CD4-positive, alpha-beta T cell treated with Interleukin-15 for 4 hours (primary cell): ENCODE results near the gene NOP58.
A peak's percentile ranks its signal among the peaks of the same experiment; 100 is the strongest.
"Not testable (repeated sequence)": the region's sequence is repeated elsewhere in the genome, so short reads cannot be mapped to it uniquely, and the experiment has no call there.

Source experiments
- DNase-seq: peaks from one replicate; pipeline ENCODE4 v3.0.0-alpha.2; 2020; ENCODE audit warnings: low spot score

NOP58 gene, protein sequence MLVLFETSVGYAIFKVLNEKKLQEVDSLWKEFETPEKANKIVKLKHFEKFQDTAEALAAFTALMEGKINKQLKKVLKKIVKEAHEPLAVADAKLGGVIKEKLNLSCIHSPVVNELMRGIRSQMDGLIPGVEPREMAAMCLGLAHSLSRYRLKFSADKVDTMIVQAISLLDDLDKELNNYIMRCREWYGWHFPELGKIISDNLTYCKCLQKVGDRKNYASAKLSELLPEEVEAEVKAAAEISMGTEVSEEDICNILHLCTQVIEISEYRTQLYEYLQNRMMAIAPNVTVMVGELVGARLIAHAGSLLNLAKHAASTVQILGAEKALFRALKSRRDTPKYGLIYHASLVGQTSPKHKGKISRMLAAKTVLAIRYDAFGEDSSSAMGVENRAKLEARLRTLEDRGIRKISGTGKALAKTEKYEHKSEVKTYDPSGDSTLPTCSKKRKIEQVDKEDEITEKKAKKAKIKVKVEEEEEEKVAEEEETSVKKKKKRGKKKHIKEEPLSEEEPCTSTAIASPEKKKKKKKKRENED

DNA sequence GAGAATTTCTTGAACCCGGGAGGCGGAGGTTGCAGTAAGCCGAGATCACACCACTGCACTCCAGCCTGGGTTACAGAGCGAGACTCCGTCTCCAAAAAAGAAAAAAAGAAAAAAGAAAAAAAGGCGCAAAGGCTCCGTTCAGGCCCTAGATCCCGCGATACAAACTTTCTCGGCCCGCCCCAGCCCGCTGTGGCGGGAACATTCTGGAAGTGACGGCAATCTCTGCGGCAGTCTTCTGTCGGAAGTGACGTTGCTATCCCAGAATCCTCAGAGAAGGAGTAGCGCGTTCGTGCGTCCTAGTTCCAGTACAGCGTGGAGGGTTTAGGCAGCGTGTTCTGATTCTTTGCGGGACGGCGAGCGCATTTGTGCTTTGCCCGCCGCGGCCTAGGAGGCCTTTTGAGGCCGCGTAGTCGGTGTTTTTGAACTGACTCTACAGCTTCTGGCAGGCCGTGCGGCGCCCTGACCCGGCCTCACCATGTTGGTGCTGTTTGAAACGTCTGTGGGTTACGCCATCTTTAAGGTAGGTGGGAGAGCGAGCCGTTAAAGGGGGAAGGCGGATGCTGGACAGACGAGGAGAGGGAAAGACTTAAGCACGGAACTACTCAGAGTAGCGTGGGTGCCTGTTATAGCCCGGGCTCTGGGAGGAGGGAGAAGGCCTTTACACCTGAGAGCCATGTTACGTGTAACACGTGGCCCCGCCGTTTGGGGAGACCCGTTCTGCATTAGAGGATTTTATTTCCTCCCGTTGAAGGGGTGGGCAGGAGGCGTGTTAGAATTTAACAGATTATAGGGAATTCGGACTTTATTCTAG is at the start of gene NOP58:
Gene NOP58 (plus strand): TSS at position 297 of the 811 bp plus-strand sequence. CDS start 179 bp downstream, at position 476.
- DNase-seq = peak; percentile 89

DNA sequence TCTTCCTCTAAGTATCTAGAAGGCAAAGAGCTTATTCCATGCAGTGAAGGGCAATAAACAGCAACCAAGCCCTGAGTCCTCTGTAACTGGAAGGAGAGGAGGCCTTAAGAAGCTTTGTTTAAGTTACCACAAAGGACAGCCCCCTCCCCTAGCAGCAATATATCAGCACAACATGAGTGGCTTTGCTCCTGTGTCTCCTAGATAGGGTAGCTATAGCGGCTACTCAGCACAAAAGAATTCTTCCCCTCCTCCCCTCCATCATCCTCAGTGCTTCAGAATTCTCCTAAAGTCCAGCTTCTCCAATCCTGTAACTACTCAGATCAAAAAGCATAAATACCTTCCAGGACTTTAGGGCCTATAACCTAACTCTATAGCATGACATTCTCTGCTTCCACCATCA is 43.7 kb upstream of the NOP58 start:
- DNase-seq = no peak

- peak; percentile 3 for DNase-seq
These were observed 27.8 kb upstream of the NOP58 start for GRCh38 chr2:202237787-202238233.

DNA sequence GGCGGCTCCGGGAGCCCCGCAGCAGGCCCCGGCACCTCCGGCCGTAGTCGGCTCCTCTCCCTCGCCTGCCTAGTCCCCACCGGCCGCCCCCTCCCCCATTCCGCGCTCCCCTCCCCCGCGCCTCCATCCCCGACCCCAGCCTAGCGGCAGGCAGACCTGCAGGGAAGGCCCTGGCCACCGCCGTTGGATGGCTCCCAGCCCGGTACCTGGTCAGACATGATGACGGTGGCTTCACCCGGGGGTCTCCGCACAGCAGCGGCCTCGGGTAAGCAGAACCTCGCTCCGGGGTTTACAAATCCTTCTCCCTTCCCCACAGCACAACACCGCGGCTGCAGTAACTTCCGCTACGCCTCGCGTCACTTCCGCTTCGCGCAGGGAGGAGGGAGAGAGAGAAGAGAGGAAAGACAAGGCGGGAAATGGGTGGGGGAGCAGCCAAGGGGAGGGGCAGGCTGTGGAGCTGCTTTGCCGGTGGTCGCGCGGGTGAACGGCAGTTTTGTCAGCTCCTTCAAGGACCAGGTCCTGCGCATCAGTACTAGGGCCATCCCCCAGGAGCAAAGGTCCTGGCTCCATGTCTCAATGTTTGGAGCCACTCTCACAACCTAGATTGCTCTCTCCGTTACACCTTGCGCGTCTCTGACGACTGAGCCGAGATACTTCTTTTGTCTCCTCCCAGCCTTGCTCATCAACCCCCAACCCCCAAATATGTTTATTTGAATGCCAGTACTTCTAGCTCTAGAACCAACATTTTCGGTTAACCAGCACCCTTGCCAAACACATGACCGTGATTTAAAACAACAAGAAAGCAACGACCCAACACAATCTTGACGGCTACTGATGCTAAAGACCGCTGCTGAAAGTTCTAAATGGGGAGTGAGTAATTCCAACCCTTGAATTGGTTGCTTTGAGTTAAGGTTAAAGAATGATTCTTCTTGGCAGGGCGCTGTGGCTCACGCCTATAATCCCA is 27.0 kb upstream of the NOP58 start, which contains the start of gene SUMO1:
Gene SUMO1 (minus strand): TSS at position 364 of the 964 bp plus-strand sequence. CDS start 146 bp downstream, at position 218.
- DNase-seq = peak; percentile 90

GRCh38 chr2:202247710-202248109 is 17.9 kb upstream of the NOP58 start:
- not testable (repeated sequence) for DNase-seq

- DNase-seq = no peak
These were observed 15.9 kb upstream of the NOP58 start for GRCh38 chr2:202249521-202250253.

DNA sequence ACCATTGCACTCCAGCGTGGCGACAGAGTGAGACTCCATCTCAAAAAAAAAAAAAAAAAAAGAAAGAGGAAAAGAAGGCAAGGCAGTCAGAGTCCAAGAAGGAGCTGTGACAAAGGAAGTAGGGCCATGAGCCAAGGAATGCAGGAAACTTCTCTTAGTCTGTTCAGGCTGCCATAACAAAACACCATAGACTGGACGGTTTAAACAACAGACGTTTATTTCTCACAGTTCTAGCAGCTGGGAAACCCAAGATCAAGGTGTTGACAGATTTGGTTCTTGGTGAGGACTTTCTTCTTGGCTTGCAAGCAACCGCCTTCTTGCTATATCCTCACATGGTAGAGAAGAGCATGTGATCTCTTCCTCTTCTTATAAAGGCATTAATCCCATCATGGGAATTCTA is 14.1 kb upstream of the NOP58 start:
- DNase-seq = no peak

DNA sequence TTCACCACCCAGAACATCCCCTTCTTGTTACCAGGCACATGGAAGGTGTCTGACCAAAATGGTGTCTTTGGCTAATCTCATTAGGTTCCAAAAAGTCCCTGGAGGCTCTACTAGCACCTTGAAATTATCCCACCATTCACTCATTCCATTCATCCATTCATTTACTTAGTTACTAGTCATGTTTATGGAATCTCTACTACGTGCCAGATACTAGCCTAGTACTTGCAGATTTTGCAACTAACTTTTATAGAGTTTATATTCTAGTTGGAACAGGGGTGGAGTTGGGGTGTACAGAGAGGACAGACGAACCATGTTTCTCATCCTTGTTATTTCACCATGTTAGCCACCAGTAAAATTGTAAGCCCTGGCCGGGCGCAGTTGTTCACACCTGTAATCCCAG is 4.0 kb upstream of the NOP58 start:
- no peak for DNase-seq

- DNase-seq = no peak
These were observed 1.9 kb downstream of the NOP58 start for GRCh38 chr2:202267495-202267894.

DNA sequence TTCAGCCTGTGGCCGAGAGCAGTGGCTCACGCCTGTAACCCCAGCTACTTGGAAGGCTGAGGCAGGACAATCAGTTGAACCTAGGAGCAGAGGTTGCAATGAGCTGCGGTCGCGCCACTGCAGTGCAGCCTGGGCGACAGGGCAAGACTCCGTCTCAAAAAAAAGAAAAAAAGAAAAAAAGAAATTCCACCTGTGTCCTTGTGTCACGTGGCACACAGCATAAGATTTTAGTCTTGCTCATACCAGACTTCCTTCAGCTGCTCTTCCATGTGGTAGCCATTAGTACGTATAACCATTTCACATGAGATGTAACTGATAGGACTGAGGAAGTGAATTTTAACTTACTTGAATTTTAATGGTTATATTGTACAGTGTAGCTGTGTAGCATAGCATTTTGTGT is 4.0 kb downstream of the NOP58 start:
- no peak for DNase-seq

- no peak for DNase-seq
These were observed 4.9 kb downstream of the NOP58 start for GRCh38 chr2:202270487-202270886.

- DNase-seq = not testable (repeated sequence)
These were observed 10.6 kb downstream of the NOP58 start for GRCh38 chr2:202276078-202276720.

- DNase-seq = peak; percentile 42
These were observed 12.6 kb downstream of the NOP58 start for GRCh38 chr2:202278036-202278760.

- no peak for DNase-seq
These were observed 13.4 kb downstream of the NOP58 start for GRCh38 chr2:202278944-202279343.

DNA sequence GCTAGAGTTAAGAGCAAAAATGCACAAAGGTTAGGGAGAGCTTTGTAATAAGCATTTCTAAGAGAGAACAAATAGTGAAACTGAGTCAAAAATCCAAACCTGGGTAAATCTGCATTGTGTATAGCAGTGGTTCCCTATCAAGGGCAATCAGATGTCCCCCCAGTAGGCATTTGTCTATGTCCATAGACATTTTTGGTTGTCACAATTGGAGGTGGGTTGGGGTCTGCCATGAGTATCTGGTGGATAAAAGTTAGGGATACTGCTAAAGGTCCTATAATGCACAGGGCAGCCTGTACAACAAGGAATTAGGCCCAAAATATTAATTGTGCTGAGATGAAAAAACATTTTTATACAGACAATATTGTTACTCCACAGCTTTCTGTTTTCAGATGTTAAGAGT is 21.0 kb downstream of the NOP58 start:
- DNase-seq = no peak

DNA sequence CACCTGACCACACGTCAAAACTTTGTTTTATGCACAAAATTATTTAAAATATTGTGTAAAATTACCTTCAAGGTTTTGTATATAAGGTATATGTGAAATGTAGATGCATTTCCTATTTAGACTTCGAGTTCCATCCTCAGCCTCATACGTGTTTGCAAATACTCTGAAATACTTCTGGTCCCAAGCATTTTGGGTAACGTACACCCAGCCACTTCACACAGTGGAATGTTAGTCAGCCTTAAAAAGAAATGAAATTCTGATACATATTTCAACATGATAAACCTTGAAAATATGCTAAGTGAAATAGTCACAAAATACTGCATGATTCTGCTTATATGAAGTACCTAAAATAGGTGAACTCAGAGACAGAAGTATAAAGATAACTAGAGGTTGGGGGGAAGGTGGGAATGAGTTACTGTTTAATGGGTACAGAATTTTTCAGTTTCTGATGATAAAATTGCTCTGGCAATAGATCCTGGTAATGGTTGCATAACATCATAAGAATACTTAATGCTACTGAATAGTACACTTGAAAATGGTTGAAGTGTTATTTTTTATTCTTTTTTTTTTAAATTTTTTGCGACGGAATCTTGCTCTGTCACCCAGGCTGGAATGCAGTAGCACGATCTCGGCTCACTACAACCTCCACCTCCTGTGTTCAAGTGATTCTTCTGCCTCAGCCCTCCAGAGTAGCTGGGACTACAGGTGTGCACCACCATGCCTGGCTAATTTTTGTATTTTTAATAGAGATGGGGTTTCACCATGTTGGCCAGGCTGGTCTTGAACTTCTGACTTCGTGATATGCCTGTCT is 24.0 kb downstream of the NOP58 start:
- no peak for DNase-seq

DNA sequence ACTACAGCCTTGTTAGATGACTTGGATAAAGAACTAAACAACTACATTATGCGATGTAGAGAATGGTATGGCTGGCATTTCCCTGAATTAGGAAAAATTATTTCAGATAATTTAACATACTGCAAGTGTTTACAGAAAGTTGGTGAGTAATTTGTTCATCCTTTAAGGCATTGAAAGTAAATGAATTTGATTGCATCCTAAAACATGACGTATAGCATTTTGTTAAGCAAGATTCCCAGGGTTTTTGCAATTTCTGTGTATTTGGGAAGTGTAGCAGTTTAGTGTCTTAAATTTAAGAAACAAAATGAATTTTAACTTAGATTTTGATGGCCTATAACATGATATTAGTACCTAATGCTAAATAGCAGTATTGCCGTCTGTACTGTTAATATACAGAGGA is 24.8 kb downstream of the NOP58 start:
- no peak for DNase-seq

DNA sequence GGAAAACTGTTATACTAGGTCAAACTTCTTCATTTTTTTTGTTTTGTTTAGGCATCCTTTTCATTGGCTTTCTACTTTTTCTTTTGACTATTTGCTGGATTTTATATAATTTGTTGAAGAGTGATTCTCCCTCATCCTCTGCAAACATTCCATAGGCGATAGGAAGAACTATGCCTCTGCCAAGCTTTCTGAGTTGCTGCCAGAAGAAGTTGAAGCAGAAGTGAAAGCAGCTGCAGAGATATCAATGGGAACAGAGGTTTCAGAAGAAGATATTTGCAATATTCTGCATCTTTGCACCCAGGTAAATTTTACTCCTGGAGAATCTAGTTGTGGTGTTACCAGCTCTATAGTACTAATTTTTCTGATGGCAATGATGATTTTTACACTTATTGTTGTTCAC is 25.4 kb downstream of the NOP58 start:
- DNase-seq = no peak

GRCh38 chr2:202299712-202300111 is 34.1 kb downstream of the NOP58 start:
- DNase-seq = no peak
